Measurements from ENCODE around the gene DPH7. TPM values are rescaled to one million over a fixed set of nuclear protein-coding genes. Genes with fewer than 3 reads are reported as not detected.
"Not testable (repeated sequence)": the region's sequence is repeated elsewhere in the genome, so short reads cannot be mapped to it uniquely, and the experiment has no call there.

DPH7 gene
- total RNA-seq, 4 donors from 2014 or later = 40.8 to 61.5 (median 42.4) TPM

GRCh38 chr9:137570566-137570965 lies 8.2 kb downstream of the DPH7 start:
- 99% methylated on average over 3 of the region's 3 CpGs for WGBS, 2 donors
- Histone ChIP-seq H3K9me3 (no peaks in the 10 kb centered on the region), H3K4me3 (no peak overlapping the region), H3K4me1 (peaks cover 0 to 7% (median 0%) of the 10 kb centered on the region in 4 donors), H3K27me3 (no peaks in the 10 kb centered on the region), H3K27ac (no peak overlapping the region), H3K36me3 (peaks cover 0 to 52% (median 15%) of the 10 kb centered on the region in 3 donors)
- DNase-seq (ENCODE audit: low spot score in 2 of 2) = no peak
- TF ChIP-seq POLR2A (IDR thresholded peaks at IDR 0.05) (no peak), CTCF (IDR thresholded peaks at IDR 0.05) (no peak), EP300 (IDR thresholded peaks at IDR 0.05) (no peak)

GRCh38 chr9:137569609-137570203 lies 9.0 kb downstream of the DPH7 start:
- Histone ChIP-seq H3K36me3 (peaks cover 0 to 48% (median 14%) of the 10 kb centered on the region in 3 donors), H3K9me3 (no peaks in the 10 kb centered on the region), H3K4me1 (no peaks in the 10 kb centered on the region), H3K27ac (no peak overlapping the region), H3K27me3 (no peaks in the 10 kb centered on the region), H3K4me3 (no peak overlapping the region)
- DNase-seq (ENCODE audit: low spot score in 2 of 2) = no peak
- WGBS, 2 donors = 96% methylated on average over 5 of the region's 5 CpGs
- TF ChIP-seq POLR2A (IDR thresholded peaks at IDR 0.05) (no peak), EP300 (IDR thresholded peaks at IDR 0.05) (no peak), CTCF (IDR thresholded peaks at IDR 0.05) (no peak)

- H3K4me1 ChIP-seq; H3K9me3 ChIP-seq; H3K27ac ChIP-seq; H3K27me3 ChIP-seq; DNase-seq (ENCODE audit: low spot score in 2 of 2); H3K4me3 ChIP-seq: not testable (repeated sequence)
- 85 to 87% methylated on average over 5 of the region's 5 CpGs for WGBS, 2 donors
- H3K36me3 ChIP-seq = peaks cover 0 to 48% (median 9%) of the 10 kb centered on the region in 3 donors
These were observed 10.3 kb downstream of the DPH7 start for GRCh38 chr9:137568445-137568844.

- TF ChIP-seq POLR2A (IDR thresholded peaks at IDR 0.05) = no peak
- TF ChIP-seq CTCF (IDR thresholded peaks at IDR 0.05) = no peak
- TF ChIP-seq EP300 (IDR thresholded peaks at IDR 0.05) = no peak
- WGBS, 2 donors = 79 to 91% methylated on average over 8 to 15 of the region's 18 CpGs
- H3K27ac ChIP-seq = no peak overlapping the region
- peaks cover 0 to 46% (median 0%) of the 10 kb centered on the region in 3 donors for H3K36me3 ChIP-seq
- DNase-seq (ENCODE audit: low spot score in 2 of 2) = no peak
- H3K9me3 ChIP-seq = no peaks in the 10 kb centered on the region
- H3K4me3 ChIP-seq = no peak overlapping the region
- no peaks in the 10 kb centered on the region for H3K4me1 ChIP-seq
- H3K27me3 ChIP-seq = no peaks in the 10 kb centered on the region
These were observed 13.8 kb downstream of the DPH7 start for GRCh38 chr9:137564817-137565411.

- no peak overlapping the region for H3K4me3 ChIP-seq
- WGBS, 2 donors = 91 to 94% methylated on average over 10 of the region's 10 CpGs
- H3K27me3 ChIP-seq = no peaks in the 10 kb centered on the region
- H3K27ac ChIP-seq = no peak overlapping the region
- no peaks in the 10 kb centered on the region for H3K4me1 ChIP-seq
- DNase-seq (ENCODE audit: low spot score in 2 of 2) = no peak
- no peaks in the 10 kb centered on the region for H3K9me3 ChIP-seq
- TF ChIP-seq EP300 (IDR thresholded peaks at IDR 0.05) (no peak), POLR2A (IDR thresholded peaks at IDR 0.05) (no peak), CTCF (IDR thresholded peaks at IDR 0.05) (no peak)
- peaks cover 0 to 51% (median 0%) of the 10 kb centered on the region in 3 donors for H3K36me3 ChIP-seq
These were observed 14.6 kb downstream of the DPH7 start for GRCh38 chr9:137564134-137564533.

Measured in tibial nerve (tissue), 4 donors.